SH-SY5Y (cell line): ENCODE data around the gene OR1K1.

Source experiments
- GATA2 ChIP-seq: IDR thresholded peaks from 2 replicates; pipeline ENCODE4 v1.6.1; 2011; ENCODE audit warnings: mild to moderate bottlenecking, low read depth, low read length
- GATA3 ChIP-seq: IDR thresholded peaks from 2 replicates; pipeline ENCODE4 v1.6.1; 2011; ENCODE audit warnings: low read depth, mild to moderate bottlenecking, low read length, moderate library complexity

- TF ChIP-seq GATA3 (no peak), GATA2 (no peak)
These were observed 45.1 kb upstream of the OR1K1 start for GRCh38 chr9:122754825-122755224.
